ENCODE results near the gene ZNF165. TPM values are rescaled to one million over a fixed set of nuclear protein-coding genes. Genes with fewer than 3 reads are reported as not detected.
"Not testable (repeated sequence)": the region's sequence is repeated elsewhere in the genome, so short reads cannot be mapped to it uniquely, and the experiment has no call there.

ZNF165 gene
- total RNA-seq, 6 donors from 2014 or later, result 2.4 to 7.9 (median 3.7) TPM

- peaks cover 7 to 44% (median 26%) of the 10 kb centered on the region in 4 donors for H3K36me3 ChIP-seq
- ATAC-seq (ENCODE audit: low FRiP score in 2 of 2), result no peak
Observed at GRCh38 chr6:28089054-28089453, 8.7 kb downstream of the ZNF165 start.

DNA sequence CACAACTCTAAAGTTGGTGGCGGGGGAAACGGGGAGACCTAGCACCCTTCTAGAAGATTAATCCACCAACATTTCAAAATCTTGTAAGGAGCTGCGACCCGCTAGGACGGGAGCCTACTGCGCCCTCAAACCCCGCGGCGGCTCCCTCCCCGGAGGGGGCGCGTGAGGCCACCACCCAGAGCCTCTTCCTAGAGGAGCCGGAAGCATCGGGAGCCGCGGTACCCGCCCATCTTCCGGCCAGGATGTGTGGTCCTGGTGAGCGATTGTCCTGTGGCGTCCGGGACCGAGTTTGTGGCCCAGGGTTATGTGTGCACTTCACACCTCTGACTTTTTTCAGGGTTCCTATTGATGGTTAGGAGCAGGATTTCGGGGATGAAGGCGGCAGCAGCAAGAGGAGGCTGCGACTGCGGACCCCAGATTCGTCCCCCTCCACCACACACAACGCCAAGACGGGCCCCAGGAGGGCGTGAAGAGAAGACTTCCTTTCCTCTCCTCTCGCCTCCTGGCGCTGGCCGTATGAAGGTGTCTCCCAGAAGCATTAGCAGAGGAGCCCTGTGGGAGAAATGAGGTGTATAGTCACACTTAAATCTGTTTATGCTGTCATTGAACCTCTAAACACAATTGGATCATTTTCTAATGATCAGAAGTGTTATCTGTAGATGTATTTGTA is 10.7 kb downstream of the ZNF165 start:
- Histone ChIP-seq H3K9me3 (peaks cover 6 to 22% (median 15%) of the 10 kb centered on the region in 4 donors), H3K27ac (no peak overlapping the region), H3K27me3 (no peaks in the 10 kb centered on the region), H3K4me1 (no peaks in the 10 kb centered on the region), H3K36me3 (peaks cover 7 to 37% (median 21%) of the 10 kb centered on the region in 4 donors), H3K4me3 (peak overlapping the region in 3 of 4 donors; percentile 19 to 44 (median 29))
- TF ChIP-seq POLR2AphosphoS5 (IDR thresholded peaks at IDR 0.05) (peak in 1 of 2 donors; percentile 12), EP300 (IDR thresholded peaks at IDR 0.05) (no peak)
- ATAC-seq (ENCODE audit: low FRiP score in 2 of 2) (peak; percentile 57 to 63), DNase-seq (peak in 1 of 2 donors; percentile 72)
- 31 to 38% methylated on average over 33 of the region's 33 CpGs for WGBS, 2 donors

More at GRCh38 chr6:28089054-28089453, 8.7 kb downstream of the ZNF165 start:
- no peaks in the 10 kb centered on the region for H3K27me3 ChIP-seq
- no peaks in the 10 kb centered on the region for H3K4me1 ChIP-seq
- H3K4me3 ChIP-seq, result no peak overlapping the region
- no peak for DNase-seq
- no peak overlapping the region for H3K27ac ChIP-seq
- TF ChIP-seq, protein P1, sequence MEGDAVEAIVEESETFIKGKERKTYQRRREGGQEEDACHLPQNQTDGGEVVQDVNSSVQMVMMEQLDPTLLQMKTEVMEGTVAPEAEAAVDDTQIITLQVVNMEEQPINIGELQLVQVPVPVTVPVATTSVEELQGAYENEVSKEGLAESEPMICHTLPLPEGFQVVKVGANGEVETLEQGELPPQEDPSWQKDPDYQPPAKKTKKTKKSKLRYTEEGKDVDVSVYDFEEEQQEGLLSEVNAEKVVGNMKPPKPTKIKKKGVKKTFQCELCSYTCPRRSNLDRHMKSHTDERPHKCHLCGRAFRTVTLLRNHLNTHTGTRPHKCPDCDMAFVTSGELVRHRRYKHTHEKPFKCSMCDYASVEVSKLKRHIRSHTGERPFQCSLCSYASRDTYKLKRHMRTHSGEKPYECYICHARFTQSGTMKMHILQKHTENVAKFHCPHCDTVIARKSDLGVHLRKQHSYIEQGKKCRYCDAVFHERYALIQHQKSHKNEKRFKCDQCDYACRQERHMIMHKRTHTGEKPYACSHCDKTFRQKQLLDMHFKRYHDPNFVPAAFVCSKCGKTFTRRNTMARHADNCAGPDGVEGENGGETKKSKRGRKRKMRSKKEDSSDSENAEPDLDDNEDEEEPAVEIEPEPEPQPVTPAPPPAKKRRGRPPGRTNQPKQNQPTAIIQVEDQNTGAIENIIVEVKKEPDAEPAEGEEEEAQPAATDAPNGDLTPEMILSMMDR (IDR thresholded peaks at IDR 0.05), result no peak
- TF ChIP-seq EP300 (IDR thresholded peaks at IDR 0.05) (no peak), POLR2AphosphoS5 (IDR thresholded peaks at IDR 0.05) (no peak), POLR2A (IDR thresholded peaks at IDR 0.05) (no peak)
- peaks cover 6 to 22% (median 15%) of the 10 kb centered on the region in 4 donors for H3K9me3 ChIP-seq
- 94 to 97% methylated on average over 5 of the region's 5 CpGs for WGBS, 2 donors

DNA sequence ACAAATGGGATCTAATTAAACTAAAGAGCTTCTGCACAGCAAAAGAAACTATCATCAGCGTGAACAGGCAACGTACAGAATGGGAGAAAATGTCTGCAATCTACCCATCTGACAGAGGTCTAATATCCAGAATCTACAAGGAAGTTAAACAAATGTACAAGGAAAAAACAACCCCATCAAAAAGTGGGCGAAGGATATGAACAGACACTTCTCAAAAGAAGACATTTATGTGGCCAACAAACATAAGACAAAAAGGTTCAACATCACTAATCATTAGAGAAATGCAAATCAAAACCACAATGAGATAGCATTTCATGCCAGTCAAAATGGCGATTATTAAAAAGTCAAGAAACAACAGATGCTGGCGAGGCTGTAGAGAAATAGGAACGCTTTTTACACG is 21.9 kb downstream of the ZNF165 start:
- ATAC-seq (ENCODE audit: low FRiP score in 2 of 2); H3K4me1 ChIP-seq; DNase-seq; H3K36me3 ChIP-seq; H3K27ac ChIP-seq; H3K9me3 ChIP-seq; H3K4me3 ChIP-seq; H3K27me3 ChIP-seq: not testable (repeated sequence)
- 84 to 88% methylated on average over 7 of the region's 7 CpGs for WGBS, 2 donors

GRCh38 chr6:28102699-28103098 is 22.3 kb downstream of the ZNF165 start:
- not testable (repeated sequence) for ATAC-seq (ENCODE audit: low FRiP score in 2 of 2); H3K9me3 ChIP-seq; H3K4me1 ChIP-seq

DNA sequence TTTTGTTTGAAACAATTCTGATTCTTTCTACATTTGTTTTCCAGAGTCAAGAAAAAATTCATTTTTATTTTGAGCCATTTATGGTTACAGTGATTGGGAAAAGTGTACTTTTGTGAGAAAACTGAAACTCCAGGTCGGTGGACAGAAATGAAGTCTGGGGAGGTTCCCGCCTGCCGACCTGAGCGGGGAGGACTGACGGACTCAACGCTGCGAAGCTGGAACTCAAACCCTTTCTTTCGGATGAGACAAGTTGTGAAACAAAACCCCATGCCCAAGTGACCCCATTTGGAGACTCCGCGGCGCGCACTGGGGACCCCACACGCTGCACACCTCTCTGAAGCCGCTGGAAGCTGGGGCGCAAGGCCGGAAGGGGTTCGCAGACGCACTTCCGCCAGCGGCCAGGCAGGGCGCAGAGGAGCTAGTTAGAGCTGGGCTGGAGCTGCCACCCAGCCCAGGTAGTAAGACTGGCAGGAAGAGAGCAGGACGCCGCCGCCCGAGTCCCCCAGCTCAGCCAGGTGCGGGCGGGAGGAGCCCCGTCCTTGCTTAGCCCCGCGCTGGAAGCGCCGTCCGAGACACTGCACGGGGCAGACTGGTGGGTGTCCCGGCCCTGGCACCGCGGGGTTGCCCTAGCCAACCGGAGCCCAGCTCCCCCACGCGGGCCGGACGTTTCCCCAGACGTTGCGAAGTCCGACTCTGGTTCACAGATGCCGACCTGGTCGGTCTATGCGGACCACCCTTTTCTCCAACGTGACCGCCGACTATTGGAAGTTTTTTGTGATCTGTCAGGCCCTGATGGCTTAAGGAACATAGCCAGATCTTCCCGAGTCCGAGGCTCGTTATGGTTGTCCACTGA is 24.2 kb downstream of the ZNF165 start:
- TF ChIP-seq POLR2A (IDR thresholded peaks at IDR 0.05) (peak in 3 of 4 donors; percentile 51 to 87 (median 55)), POLR2AphosphoS5 (IDR thresholded peaks at IDR 0.05) (peak; percentile 41 to 79), EP300 (IDR thresholded peaks at IDR 0.05) (no peak)
- TF ChIP-seq, protein P1 (IDR thresholded peaks at IDR 0.05), result peak; percentile 72 to 92 (median 84)
- no peaks in the 10 kb centered on the region for H3K9me3 ChIP-seq
- H3K4me3 ChIP-seq, result peak overlapping the region; percentile 56 to 92 (median 76)
- H3K4me1 ChIP-seq, result peaks cover 0 to 6% (median 4%) of the 10 kb centered on the region in 4 donors
- DNase-seq (peak; percentile 86 to 96), ATAC-seq (ENCODE audit: low FRiP score in 2 of 2) (peak; percentile 98 to 100)
- peak overlapping the region; percentile 79 to 91 (median 86) for H3K27ac ChIP-seq
- 2% methylated on average over 22 to 34 of the region's 54 CpGs for WGBS, 2 donors
- H3K36me3 ChIP-seq, result no peaks in the 10 kb centered on the region
- H3K27me3 ChIP-seq, result no peaks in the 10 kb centered on the region

More at GRCh38 chr6:28102699-28103098, 22.3 kb downstream of the ZNF165 start:
- H3K27me3 ChIP-seq, H3K36me3 ChIP-seq, H3K4me3 ChIP-seq, H3K27ac ChIP-seq, DNase-seq: not testable (repeated sequence)

DNA sequence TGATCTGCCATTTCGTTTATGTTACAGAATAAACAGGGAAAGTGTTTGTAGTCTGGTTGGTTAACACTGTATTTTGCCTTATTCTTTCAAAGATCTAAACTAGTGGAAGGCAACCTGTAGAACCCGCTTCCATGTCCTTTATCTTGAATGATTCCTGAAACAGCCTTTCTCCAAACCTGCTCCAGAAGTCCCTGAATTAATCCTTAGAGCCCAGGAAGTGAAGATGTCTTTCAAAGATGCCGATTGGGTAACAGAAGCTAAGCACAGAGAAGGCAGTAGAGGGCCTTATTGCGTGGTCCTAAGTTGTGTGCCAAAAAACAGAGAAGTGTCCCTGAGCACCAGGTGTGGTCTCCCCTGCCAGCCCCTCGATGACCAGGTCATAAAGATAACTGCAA is 24.9 kb downstream of the ZNF165 start:
- Histone ChIP-seq H3K27me3 (no peaks in the 10 kb centered on the region), H3K27ac (peak overlapping the region; percentile 79 to 91 (median 86)), H3K9me3 (no peaks in the 10 kb centered on the region), H3K4me1 (peaks cover 0 to 6% (median 4%) of the 10 kb centered on the region in 4 donors), H3K36me3 (no peaks in the 10 kb centered on the region), H3K4me3 (peak overlapping the region; percentile 56 to 92 (median 76))
- 26 to 27% methylated on average over 5 of the region's 5 CpGs for WGBS, 2 donors
- ATAC-seq (ENCODE audit: low FRiP score in 2 of 2) (peak in 1 of 2 donors; percentile 19), DNase-seq (no peak)
- no peak for TF ChIP-seq POLR2A (IDR thresholded peaks at IDR 0.05)
- TF ChIP-seq EP300 (IDR thresholded peaks at IDR 0.05), result no peak
- TF ChIP-seq, protein P1 (IDR thresholded peaks at IDR 0.05), result no peak

Measured in upper lobe of left lung (tissue), 6 donors.